ENCODE measurements around the gene DOCK11. TPM values are rescaled to one million over a fixed set of nuclear protein-coding genes. Genes with fewer than 3 reads are reported as not detected.
A peak's percentile ranks its signal among the peaks of the same experiment; 100 is the strongest.

DOCK11 gene
- total and polyA plus RNA-seq, 4 donors, result 16.2 to 35.9 (median 16.7) TPM

DNA sequence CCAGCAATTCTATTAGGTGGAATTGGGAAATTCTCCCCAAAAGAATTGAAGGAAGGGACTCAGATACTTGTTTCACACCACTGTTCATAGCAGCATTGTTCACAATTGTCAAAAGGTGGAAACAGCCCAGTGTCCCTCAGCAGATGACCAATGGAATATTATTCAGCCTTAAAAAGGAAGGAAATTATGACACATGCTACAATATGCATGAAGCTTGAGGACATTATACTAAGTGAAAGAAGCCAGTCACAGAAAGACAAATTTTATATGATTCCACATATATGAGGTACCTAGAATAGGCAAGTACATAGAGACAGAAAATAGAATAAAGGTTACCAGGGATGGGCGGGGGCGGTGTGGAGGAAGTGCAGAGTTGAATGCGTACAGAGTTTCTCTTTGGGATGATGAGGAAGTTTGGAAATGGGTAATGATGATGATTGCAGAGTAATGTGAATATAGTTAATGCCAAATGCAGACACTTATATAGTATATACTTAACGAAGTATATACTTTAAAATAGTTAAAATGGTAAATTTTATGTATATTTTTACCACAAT, 29.6 kb downstream of the DOCK11 start:
- no peaks in the 10 kb centered on the region for H3K27me3 ChIP-seq (ENCODE audit: control insufficient read depth, insufficient read depth, low read length)
- H3K9me3 ChIP-seq (ENCODE audit: control insufficient read depth, insufficient read depth, low read length), result no peaks in the 10 kb centered on the region
- 94% methylated on average over 3 of the region's 4 CpGs for WGBS (ENCODE audit: insufficient coverage)
- no peaks in the 10 kb centered on the region for H3K36me3 ChIP-seq (ENCODE audit: control insufficient read depth, insufficient read depth, low read length)
- no peak overlapping the region for H3K4me3 ChIP-seq (ENCODE audit: low read depth, low read length)
- no peak for DNase-seq (ENCODE audit: low read depth in 4 of 6, low spot score in 6 of 6)
- no peak overlapping the region for H3K27ac ChIP-seq (ENCODE audit: low read depth, low read length)
- no peaks in the 10 kb centered on the region for H3K4me1 ChIP-seq (ENCODE audit: control insufficient read depth, insufficient read depth, low read length)

DNA sequence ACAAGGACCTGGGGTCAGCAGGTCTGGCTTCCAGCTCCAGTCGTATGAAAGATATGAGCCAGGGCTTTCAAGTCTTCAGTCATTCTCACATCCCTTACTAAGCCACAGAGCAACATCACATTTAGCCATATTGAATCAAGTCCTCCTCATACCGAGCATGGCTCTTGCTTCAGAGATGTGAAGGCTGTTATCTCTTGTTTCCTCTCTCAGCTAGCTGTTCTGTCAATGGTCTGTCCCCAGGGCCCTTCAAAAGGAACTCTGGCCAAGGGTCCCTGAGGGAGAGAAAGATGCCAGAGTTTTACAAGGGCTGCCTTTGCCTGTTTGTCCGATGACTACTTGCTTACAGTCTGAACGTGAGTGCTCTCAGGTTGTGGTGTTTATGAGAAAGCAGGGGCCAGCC, 30.5 kb downstream of the DOCK11 start:
- H3K36me3 ChIP-seq (ENCODE audit: control insufficient read depth, insufficient read depth, low read length), result no peaks in the 10 kb centered on the region
- 39% methylated on average over 4 of the region's 4 CpGs for WGBS (ENCODE audit: insufficient coverage)
- no peak overlapping the region for H3K4me3 ChIP-seq (ENCODE audit: low read depth, low read length)
- H3K27ac ChIP-seq (ENCODE audit: low read depth, low read length), result no peak overlapping the region
- no peaks in the 10 kb centered on the region for H3K4me1 ChIP-seq (ENCODE audit: control insufficient read depth, insufficient read depth, low read length)
- no peaks in the 10 kb centered on the region for H3K9me3 ChIP-seq (ENCODE audit: control insufficient read depth, insufficient read depth, low read length)
- no peak for DNase-seq (ENCODE audit: low read depth in 4 of 6, low spot score in 6 of 6)
- H3K27me3 ChIP-seq (ENCODE audit: control insufficient read depth, insufficient read depth, low read length), result no peaks in the 10 kb centered on the region

DNA sequence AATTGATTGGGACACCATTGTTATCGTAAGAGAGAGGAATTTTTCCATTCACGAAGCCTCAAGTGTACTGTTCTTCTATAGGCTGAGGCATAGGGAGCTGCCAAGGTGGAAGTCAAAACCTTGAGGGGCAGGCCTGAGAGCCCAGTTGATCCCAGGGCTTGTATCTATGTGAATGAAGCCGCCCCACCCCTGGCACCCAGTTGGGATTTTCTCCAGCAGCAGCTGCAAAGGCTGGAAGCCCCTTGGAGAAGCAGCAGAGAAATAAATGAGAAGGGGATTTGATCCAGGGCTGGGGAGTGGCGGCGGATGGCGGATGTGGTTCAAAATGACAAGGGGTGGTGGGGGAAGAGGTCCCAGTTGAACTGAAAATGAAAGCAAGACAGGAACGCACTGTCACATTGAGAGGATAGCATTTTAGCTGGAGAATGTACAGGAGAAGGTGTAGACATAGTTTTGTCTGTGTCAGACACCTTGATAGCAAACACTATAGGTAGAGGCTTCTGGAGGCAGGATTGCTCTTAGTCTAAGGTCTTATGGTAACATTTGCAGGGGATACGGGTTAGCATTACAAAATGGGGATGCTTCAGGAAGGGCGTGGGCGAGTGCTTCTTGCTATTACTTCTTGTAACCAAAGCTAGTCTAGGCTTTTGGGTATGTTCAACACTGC, 32.6 kb downstream of the DOCK11 start:
- no peak for DNase-seq (ENCODE audit: low read depth in 4 of 6, low spot score in 6 of 6)
- no peak overlapping the region for H3K4me3 ChIP-seq (ENCODE audit: low read depth, low read length)
- no peaks in the 10 kb centered on the region for H3K9me3 ChIP-seq (ENCODE audit: control insufficient read depth, insufficient read depth, low read length)
- H3K4me1 ChIP-seq (ENCODE audit: control insufficient read depth, insufficient read depth, low read length), result no peaks in the 10 kb centered on the region
- H3K36me3 ChIP-seq (ENCODE audit: control insufficient read depth, insufficient read depth, low read length), result no peaks in the 10 kb centered on the region
- no peaks in the 10 kb centered on the region for H3K27me3 ChIP-seq (ENCODE audit: control insufficient read depth, insufficient read depth, low read length)
- H3K27ac ChIP-seq (ENCODE audit: low read depth, low read length), result no peak overlapping the region
- WGBS (ENCODE audit: insufficient coverage), result 70% methylated on average over 10 of the region's 10 CpGs

DNA sequence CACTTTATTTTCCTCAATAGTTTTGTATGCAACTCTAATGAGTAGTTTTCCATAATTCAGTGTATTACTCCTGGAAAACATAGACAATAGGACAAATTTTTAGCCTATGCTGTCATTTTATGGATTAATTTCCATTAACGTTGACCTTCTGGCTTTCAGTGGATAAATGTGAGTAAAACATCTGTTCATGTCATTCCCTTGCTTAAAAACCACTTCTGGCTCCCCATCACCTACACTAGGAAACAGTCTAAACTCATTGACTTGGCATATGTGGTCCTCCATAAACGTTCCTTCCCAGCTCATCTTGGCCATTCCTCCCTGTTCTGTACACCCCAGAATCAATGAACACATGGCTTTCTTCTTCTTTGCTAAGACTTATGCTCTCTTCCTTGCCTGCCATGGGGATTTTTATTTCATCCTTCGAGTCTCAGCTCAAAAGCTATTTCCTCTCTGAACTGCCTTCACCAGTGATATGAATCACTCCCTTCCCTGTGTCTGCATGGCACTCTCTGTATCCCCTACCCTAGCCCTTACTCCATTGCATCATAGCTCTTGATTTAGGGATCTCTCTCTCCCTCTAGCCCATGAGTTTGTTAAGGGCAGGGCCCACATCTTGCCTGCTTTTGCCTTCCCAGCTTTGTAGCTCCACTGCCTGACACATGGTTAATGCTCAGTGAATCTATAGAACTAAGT, 34.8 kb downstream of the DOCK11 start:
- Histone ChIP-seq H3K36me3 (ENCODE audit: control insufficient read depth, insufficient read depth, low read length) (no peaks in the 10 kb centered on the region), H3K27ac (ENCODE audit: low read depth, low read length) (no peak overlapping the region), H3K4me1 (ENCODE audit: control insufficient read depth, insufficient read depth, low read length) (no peaks in the 10 kb centered on the region), H3K27me3 (ENCODE audit: control insufficient read depth, insufficient read depth, low read length) (no peaks in the 10 kb centered on the region), H3K9me3 (ENCODE audit: control insufficient read depth, insufficient read depth, low read length) (no peaks in the 10 kb centered on the region), H3K4me3 (ENCODE audit: low read depth, low read length) (no peak overlapping the region)
- WGBS (ENCODE audit: insufficient coverage), result 53% methylated on average over 2 of the region's 3 CpGs
- peak in 1 of 6 donors; percentile 8 for DNase-seq (ENCODE audit: low read depth in 4 of 6, low spot score in 6 of 6)

DNA sequence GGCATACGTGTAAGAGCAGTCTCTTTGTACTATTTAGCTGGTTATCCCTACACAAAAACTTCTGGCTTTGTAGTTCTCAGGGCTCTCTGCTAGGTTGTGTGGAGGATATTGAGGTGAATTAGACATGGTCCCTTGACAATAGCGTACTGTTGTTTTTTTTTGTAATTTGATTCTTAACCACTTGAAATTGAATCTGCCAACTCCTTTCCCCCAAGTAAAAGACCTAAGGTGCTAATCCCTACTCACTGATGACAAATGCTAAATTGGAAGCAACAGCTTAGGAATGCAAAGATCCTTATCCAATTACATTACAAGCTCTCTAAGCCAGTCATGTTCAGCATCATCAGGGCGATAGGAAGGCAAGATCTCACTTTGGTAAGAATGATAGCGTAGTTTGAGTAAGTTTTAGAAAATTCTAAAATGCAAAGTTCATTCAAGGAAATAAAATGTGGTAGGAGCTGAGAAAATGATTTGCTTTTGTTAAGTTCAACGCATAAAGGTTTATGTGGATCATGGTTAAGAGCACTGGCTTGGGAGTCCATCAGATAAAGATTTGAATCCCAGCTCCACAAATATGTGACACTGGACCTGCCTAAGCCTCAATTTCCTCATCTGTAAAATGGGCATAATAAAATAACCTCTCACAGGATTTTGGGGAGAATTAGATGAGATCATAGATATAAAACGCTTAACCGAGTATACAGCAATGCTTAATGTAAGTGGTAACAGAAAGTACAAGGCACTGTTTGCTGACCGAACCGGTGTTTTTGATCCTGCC, 39.3 kb downstream of the DOCK11 start:
- WGBS (ENCODE audit: insufficient coverage), result 83% methylated on average over 4 of the region's 9 CpGs
- Histone ChIP-seq H3K36me3 (ENCODE audit: control insufficient read depth, insufficient read depth, low read length) (no peaks in the 10 kb centered on the region), H3K27ac (ENCODE audit: low read depth, low read length) (no peak overlapping the region), H3K27me3 (ENCODE audit: control insufficient read depth, insufficient read depth, low read length) (no peaks in the 10 kb centered on the region), H3K9me3 (ENCODE audit: control insufficient read depth, insufficient read depth, low read length) (no peaks in the 10 kb centered on the region), H3K4me1 (ENCODE audit: control insufficient read depth, insufficient read depth, low read length) (no peaks in the 10 kb centered on the region), H3K4me3 (ENCODE audit: low read depth, low read length) (no peak overlapping the region)
- peak in 1 of 6 donors; percentile 3 for DNase-seq (ENCODE audit: low read depth in 4 of 6, low spot score in 6 of 6)

DNA sequence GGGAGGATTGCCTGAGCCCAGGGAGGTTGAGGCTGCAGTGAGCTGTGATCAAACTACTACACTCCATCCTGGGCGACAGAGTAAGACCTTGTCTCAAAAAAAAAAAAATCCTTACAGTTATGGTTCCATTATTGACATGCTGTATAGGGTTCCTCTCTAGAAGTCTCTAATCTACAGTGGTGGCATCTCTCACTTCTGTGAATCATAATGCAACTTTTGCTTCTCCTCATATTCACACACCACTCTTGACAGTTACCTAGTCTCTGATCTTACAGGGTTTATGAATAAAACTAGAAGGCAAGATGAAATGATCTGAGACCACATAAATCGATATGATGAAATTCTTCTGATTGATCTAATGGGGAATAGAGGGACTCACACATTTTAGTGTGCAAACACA, 40.6 kb downstream of the DOCK11 start:
- Histone ChIP-seq H3K4me3 (ENCODE audit: low read depth, low read length) (no peak overlapping the region), H3K9me3 (ENCODE audit: control insufficient read depth, insufficient read depth, low read length) (peaks cover 2% of the 10 kb centered on the region), H3K27me3 (ENCODE audit: control insufficient read depth, insufficient read depth, low read length) (no peaks in the 10 kb centered on the region), H3K4me1 (ENCODE audit: control insufficient read depth, insufficient read depth, low read length) (no peaks in the 10 kb centered on the region), H3K36me3 (ENCODE audit: control insufficient read depth, insufficient read depth, low read length) (no peaks in the 10 kb centered on the region), H3K27ac (ENCODE audit: low read depth, low read length) (no peak overlapping the region)
- WGBS (ENCODE audit: insufficient coverage), result no CpG with 5 or more reads among the region's 2 CpGs
- no peak for DNase-seq (ENCODE audit: low read depth in 4 of 6, low spot score in 6 of 6)

DNA sequence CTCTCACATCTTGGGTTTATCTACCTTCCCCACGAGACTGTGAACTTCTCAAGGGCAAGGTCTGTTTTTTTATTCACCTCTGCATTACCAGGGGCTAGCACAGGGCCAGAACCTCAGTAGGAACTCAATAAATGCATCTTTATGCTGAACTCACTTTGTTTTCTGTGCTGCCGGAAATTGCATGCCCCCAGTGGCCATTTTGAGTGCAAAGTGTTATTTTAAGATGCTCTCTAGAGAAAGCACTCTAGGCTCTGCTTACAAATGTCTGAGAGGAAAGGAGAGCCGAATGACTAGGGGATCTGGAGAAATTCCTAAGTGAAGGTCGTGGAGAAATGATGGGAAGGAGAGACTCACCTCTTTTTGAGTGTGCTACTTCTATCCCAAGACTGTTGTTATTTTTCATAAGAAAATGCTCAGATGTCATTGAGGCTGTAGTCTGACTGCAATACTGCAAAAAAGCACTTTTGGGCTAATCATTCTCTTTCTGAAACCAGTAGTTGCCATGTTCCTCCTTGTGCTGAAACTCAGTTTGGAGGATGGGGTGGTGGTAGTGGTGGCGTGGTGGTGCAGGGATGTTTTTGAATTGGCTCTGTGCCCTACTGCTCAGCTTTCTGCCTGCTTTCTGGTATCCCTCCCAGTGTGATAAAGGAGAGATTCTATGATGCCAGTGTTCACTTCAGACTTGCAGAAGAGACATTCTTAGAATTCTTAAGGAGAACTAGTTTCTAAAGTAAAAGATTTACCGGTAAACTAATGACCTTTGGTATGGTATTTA, 41.3 kb downstream of the DOCK11 start:
- H3K27me3 ChIP-seq (ENCODE audit: control insufficient read depth, insufficient read depth, low read length), result no peaks in the 10 kb centered on the region
- DNase-seq (ENCODE audit: low read depth in 4 of 6, low spot score in 6 of 6), result peak in 2 of 6 donors; percentile 32 to 67
- H3K36me3 ChIP-seq (ENCODE audit: control insufficient read depth, insufficient read depth, low read length), result no peaks in the 10 kb centered on the region
- H3K9me3 ChIP-seq (ENCODE audit: control insufficient read depth, insufficient read depth, low read length), result peaks cover 2% of the 10 kb centered on the region
- 52% methylated on average over 2 of the region's 6 CpGs for WGBS (ENCODE audit: insufficient coverage)
- H3K4me1 ChIP-seq (ENCODE audit: control insufficient read depth, insufficient read depth, low read length), result no peaks in the 10 kb centered on the region
- H3K4me3 ChIP-seq (ENCODE audit: low read depth, low read length), result no peak overlapping the region
- peak overlapping the region; percentile 6 for H3K27ac ChIP-seq (ENCODE audit: low read depth, low read length)

DNA sequence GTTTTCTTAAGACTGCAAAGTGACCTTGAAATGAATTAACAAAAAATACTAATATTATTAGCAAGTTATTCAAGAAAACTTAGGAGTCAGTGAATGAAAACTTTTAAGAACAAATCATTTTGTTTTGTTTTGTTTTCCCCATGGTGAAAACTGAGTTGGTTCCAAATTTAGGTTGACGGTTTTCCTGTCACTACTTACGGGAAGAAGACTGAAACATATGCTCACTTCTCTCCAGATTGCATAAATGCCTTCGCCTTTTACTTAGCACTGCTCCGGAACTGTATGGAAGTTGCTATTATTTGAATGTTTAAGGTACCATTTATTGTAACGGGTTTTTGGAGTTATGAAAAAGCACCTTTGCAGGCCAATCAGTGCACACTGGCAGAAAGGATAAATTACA, 42.8 kb downstream of the DOCK11 start:
- H3K9me3 ChIP-seq (ENCODE audit: control insufficient read depth, insufficient read depth, low read length), result peaks cover 2% of the 10 kb centered on the region
- H3K27ac ChIP-seq (ENCODE audit: low read depth, low read length), result no peak overlapping the region
- H3K27me3 ChIP-seq (ENCODE audit: control insufficient read depth, insufficient read depth, low read length), result no peaks in the 10 kb centered on the region
- 81% methylated on average over 2 of the region's 5 CpGs for WGBS (ENCODE audit: insufficient coverage)
- no peaks in the 10 kb centered on the region for H3K4me1 ChIP-seq (ENCODE audit: control insufficient read depth, insufficient read depth, low read length)
- H3K4me3 ChIP-seq (ENCODE audit: low read depth, low read length), result no peak overlapping the region
- H3K36me3 ChIP-seq (ENCODE audit: control insufficient read depth, insufficient read depth, low read length), result no peaks in the 10 kb centered on the region
- no peak for DNase-seq (ENCODE audit: low read depth in 4 of 6, low spot score in 6 of 6)

DNA sequence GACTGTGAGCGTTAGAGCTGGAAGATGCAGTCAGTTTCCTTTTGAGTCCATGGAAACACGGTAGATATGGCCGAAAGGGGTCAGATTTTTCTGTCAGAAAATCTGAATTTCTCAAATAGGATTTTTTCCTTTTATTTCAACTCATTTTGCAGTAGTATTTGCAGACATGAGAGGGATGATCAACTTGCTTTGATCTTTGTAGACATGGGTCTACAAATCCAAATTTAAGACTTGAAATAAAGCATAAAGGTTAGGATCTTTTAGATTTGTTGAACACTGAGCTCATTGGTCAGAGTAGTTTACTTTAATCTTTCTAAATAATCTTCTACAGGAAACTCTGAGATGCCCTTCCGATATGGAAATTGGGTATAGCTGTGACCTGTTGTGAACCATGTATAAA, 44.7 kb downstream of the DOCK11 start:
- H3K4me1 ChIP-seq (ENCODE audit: control insufficient read depth, insufficient read depth, low read length), result no peaks in the 10 kb centered on the region
- no peak for DNase-seq (ENCODE audit: low read depth in 4 of 6, low spot score in 6 of 6)
- no peak overlapping the region for H3K27ac ChIP-seq (ENCODE audit: low read depth, low read length)
- H3K4me3 ChIP-seq (ENCODE audit: low read depth, low read length), result no peak overlapping the region
- peaks cover 2% of the 10 kb centered on the region for H3K9me3 ChIP-seq (ENCODE audit: control insufficient read depth, insufficient read depth, low read length)
- no peaks in the 10 kb centered on the region for H3K36me3 ChIP-seq (ENCODE audit: control insufficient read depth, insufficient read depth, low read length)
- H3K27me3 ChIP-seq (ENCODE audit: control insufficient read depth, insufficient read depth, low read length), result no peaks in the 10 kb centered on the region
- WGBS (ENCODE audit: insufficient coverage), result no CpG with 5 or more reads among the region's 4 CpGs

Measured in spinal cord (tissue), 10 donors.